PFSK-1 (cell line): Measurements from ENCODE around the gene POLA1.

Experiments
- FOXP2 ChIP-seq: optimal IDR thresholded peaks from 2 replicates; pipeline ENCODE3; 2011; ENCODE audit warnings: borderline replicate concordance, control low read depth, inconsistent platforms; ENCODE audit not compliant: insufficient read depth; ENCODE audit errors: extremely low read length, extremely low read depth
- POLR2AphosphoS5 ChIP-seq: IDR thresholded peaks from 2 replicates; pipeline ENCODE4 v1.6.1; 2012; ENCODE audit warnings: low read depth, mild to moderate bottlenecking, control low read depth, low read length, moderate library complexity
- SIN3A ChIP-seq: IDR thresholded peaks from 2 replicates; pipeline ENCODE4 v1.6.1; 2012; ENCODE audit warnings: mild to moderate bottlenecking, low read length, moderate library complexity, borderline replicate concordance; ENCODE audit not compliant: insufficient read depth
- TAF1 ChIP-seq: IDR thresholded peaks from 2 replicates; pipeline ENCODE4 v1.6.1; 2012; ENCODE audit warnings: low read length, control low read depth, borderline replicate concordance; ENCODE audit not compliant: insufficient read depth
- TF ChIP-seq, protein P1 (sequence below), 2 experiments: IDR thresholded peaks; 2 replicates each; pipeline versions ENCODE4 v1.6.1 to v1.8.0; 2011 to 2012; ENCODE audit warnings: low read depth in 2 of 2, low read length in 2 of 2, control low read depth in 1 of 2, inconsistent platforms in 1 of 2, mild to moderate bottlenecking in 1 of 2, moderate library complexity in 1 of 2; ENCODE audit not compliant: insufficient read depth in 1 of 2

Gene POLA1

DNA sequence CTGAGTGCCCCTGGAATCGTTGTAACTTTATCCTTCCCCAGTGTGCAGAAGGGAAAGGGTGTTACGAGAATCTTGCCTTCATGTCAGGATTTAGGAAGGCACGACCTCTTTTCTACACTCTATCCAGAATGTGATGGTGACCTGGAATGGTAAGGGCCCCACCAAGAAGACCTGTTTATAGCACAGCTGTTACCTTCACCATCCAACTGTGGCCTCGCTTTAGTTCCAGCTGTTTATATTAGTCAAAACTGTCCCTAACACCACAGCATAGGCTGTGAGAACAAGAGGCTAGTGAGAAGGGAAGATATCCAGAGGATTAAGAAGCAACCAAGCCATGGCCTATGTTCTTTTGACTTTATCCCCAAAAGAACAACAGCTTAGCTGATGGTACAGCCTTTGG is 294.0 kb downstream of the POLA1 start:
- TF ChIP-seq FOXP2 (no peak), SIN3A (no peak), TAF1 (no peak), POLR2AphosphoS5 (no peak)
- TF ChIP-seq, protein P1, sequence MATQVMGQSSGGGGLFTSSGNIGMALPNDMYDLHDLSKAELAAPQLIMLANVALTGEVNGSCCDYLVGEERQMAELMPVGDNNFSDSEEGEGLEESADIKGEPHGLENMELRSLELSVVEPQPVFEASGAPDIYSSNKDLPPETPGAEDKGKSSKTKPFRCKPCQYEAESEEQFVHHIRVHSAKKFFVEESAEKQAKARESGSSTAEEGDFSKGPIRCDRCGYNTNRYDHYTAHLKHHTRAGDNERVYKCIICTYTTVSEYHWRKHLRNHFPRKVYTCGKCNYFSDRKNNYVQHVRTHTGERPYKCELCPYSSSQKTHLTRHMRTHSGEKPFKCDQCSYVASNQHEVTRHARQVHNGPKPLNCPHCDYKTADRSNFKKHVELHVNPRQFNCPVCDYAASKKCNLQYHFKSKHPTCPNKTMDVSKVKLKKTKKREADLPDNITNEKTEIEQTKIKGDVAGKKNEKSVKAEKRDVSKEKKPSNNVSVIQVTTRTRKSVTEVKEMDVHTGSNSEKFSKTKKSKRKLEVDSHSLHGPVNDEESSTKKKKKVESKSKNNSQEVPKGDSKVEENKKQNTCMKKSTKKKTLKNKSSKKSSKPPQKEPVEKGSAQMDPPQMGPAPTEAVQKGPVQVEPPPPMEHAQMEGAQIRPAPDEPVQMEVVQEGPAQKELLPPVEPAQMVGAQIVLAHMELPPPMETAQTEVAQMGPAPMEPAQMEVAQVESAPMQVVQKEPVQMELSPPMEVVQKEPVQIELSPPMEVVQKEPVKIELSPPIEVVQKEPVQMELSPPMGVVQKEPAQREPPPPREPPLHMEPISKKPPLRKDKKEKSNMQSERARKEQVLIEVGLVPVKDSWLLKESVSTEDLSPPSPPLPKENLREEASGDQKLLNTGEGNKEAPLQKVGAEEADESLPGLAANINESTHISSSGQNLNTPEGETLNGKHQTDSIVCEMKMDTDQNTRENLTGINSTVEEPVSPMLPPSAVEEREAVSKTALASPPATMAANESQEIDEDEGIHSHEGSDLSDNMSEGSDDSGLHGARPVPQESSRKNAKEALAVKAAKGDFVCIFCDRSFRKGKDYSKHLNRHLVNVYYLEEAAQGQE (IDR thresholded peaks at IDR 0.05; ENCODE audit: insufficient read depth in 1 of 2, low read depth in 2 of 2, low read length in 2 of 2): no peak

DNA sequence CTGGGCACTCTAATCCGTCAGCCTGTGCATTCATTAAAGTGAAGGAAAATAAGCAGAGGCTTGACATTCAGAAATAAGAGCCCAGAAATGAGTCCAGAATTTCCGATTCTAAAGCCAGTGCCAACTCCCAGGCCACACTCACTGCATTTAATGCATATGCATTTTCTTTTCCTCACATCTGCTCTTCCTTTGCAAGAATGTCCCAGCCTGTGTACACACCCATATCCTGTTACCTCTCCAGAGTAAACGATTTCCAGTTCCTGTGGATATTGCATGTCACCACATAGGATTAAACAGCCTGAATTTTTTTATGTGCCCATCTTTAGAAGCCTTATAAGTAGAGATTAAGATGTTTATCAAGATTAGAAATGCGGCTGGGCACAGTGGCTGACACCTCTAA is 294.6 kb downstream of the POLA1 start:
- TF ChIP-seq POLR2AphosphoS5 (no peak), TAF1 (no peak), SIN3A (no peak), FOXP2 (peak; percentile 31)
- TF ChIP-seq, protein P1 (IDR thresholded peaks at IDR 0.05; ENCODE audit: insufficient read depth in 1 of 2, low read depth in 2 of 2, low read length in 2 of 2): no peak

DNA sequence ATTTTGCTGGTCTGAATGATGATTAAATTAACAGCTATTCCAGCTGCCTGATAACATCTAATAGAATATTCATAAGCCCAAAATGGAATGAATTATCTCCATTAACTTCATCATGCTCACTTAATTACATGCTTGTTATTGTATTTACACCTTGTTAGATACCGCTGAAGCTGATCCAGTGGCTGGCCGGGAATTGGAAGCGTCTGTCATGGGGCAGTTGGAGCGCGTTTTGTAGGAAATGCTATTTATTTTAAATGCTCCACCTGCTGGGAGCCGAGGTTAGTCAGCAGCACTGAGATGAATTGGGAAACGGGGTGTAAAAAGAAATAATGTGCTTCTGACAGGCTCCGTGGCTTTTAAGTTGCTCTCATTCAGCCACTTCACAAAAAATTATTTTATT is 296.8 kb downstream of the POLA1 start:
- TF ChIP-seq POLR2AphosphoS5 (no peak), TAF1 (no peak), SIN3A (no peak), FOXP2 (no peak)
- TF ChIP-seq, protein P1 (IDR thresholded peaks at IDR 0.05; ENCODE audit: insufficient read depth in 1 of 2, low read depth in 2 of 2, low read length in 2 of 2): no peak

DNA sequence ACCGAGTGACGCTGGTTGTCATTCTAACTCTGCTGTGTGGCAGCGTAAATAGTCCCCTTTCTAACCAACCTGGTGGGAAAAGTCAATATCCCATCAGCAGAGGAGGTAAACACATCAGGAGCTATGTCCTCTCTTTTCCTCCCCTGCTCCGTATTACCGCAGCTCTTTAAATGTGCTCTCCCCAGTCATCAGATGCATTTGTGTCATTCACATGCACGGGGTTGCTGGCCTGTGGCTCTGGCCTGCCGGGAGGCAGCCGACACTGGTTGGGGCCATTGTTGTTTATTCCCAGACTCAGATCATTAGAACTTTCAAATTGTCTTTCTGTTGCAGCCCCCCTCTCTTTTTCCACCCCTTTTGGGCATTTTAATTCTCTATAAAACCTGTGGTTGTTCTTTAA is 300.2 kb downstream of the POLA1 start:
- no peak for TF ChIP-seq TAF1
- TF ChIP-seq SIN3A: no peak
- TF ChIP-seq FOXP2: no peak
- TF ChIP-seq, protein P1 (IDR thresholded peaks at IDR 0.05; ENCODE audit: insufficient read depth in 1 of 2, low read depth in 2 of 2, low read length in 2 of 2): no peak
- no peak for TF ChIP-seq POLR2AphosphoS5
